Ovary (tissue), 3 donors: ENCODE results near the gene NELL1.

ENCODE experiments used
- CTCF ChIP-seq, 3 donors: fragments of 450-650 bp in 2 of 3; fragments of 200-600 bp in 1 of 3; IDR thresholded peaks; one replicate each; pipeline versions ENCODE4 v1.5.1 to v1.8.0; 2016 to 2022; ENCODE audit warnings: antibody characterized with exemption in 3 of 3, mild to moderate bottlenecking in 1 of 3
- POLR2A ChIP-seq: fragments of 450-650 bp; IDR thresholded peaks from one replicate; pipeline ENCODE4 v1.6.1; 2017; ENCODE audit warnings: antibody characterized with exemption, mild to moderate bottlenecking, moderate library complexity
- donor health status: DM: no; HTN: no; CAD: no.

- TF ChIP-seq CTCF (IDR thresholded peaks at IDR 0.05) (no peak), POLR2A (no peak)
Measured at GRCh38 chr11:21254790-21255189, 585.4 kb downstream of the NELL1 start.
